Frontal cortex (tissue), 4 donors: Measurements from ENCODE around the gene LRRC49. TPM values are rescaled to one million over a fixed set of nuclear protein-coding genes. Genes with fewer than 3 reads are reported as not detected.
"Not testable (repeated sequence)": the region's sequence is repeated elsewhere in the genome, so short reads cannot be mapped to it uniquely, and the experiment has no call there.

ENCODE experiments used
- DNase-seq, 2 donors: peaks; one replicate each; pipeline ENCODE4 v3.0.0; 2012; ENCODE audit warnings: low spot score in 2 of 2
- FAIRE-seq: peaks from 2 replicates; lab custom pipeline; 2012; peaks lifted over from hg19 to GRCh38; lab: Jason Lieb, UNC
- total RNA-seq: library from RNA; depleted of rRNA; stranded (reverse); fragments of >200 nt; gene quantifications from one replicate; pipeline ENCODE4 v1.2.3, GENCODE V29; 2014
- donor health status: control.
- donor health status: control.
- donor health status: control.

The LRRC49 gene
- total RNA-seq, 1 donor from 2014 or later, result 145 TPM

- no peak for FAIRE-seq
These were observed 25.5 kb upstream of the LRRC49 start for GRCh38 chr15:70866982-70867641.

GRCh38 chr15:70867911-70868467 lies 24.6 kb upstream of the LRRC49 start:
- FAIRE-seq (no peak), DNase-seq (no peak)

More at GRCh38 chr15:70866982-70867641, 25.5 kb upstream of the LRRC49 start:
- DNase-seq, result no peak

GRCh38 chr15:70869346-70869745 lies 23.3 kb upstream of the LRRC49 start:
- DNase-seq, result no peak

GRCh38 chr15:70870051-70870450 lies 22.6 kb upstream of the LRRC49 start:
- DNase-seq (no peak), FAIRE-seq (no peak)

More at GRCh38 chr15:70869346-70869745, 23.3 kb upstream of the LRRC49 start:
- FAIRE-seq, result no peak

GRCh38 chr15:70871490-70871889 lies 21.1 kb upstream of the LRRC49 start:
- DNase-seq, FAIRE-seq: not testable (repeated sequence)

GRCh38 chr15:70873232-70874054 lies 19.2 kb upstream of the LRRC49 start:
- FAIRE-seq (no peak), DNase-seq (no peak)

GRCh38 chr15:70875001-70875782 lies 17.4 kb upstream of the LRRC49 start:
- FAIRE-seq (peak; percentile 69), DNase-seq (peak; percentile 62 to 67)

- no peak for DNase-seq
- no peak for FAIRE-seq
These were observed 16.6 kb upstream of the LRRC49 start for GRCh38 chr15:70876011-70876410.

GRCh38 chr15:70876683-70877082 lies 15.9 kb upstream of the LRRC49 start:
- DNase-seq (no peak), FAIRE-seq (no peak)

GRCh38 chr15:70879401-70879800 lies 13.2 kb upstream of the LRRC49 start:
- no peak for DNase-seq
- no peak for FAIRE-seq

GRCh38 chr15:70880781-70881180 lies 11.8 kb upstream of the LRRC49 start:
- FAIRE-seq (no peak), DNase-seq (no peak)

- DNase-seq (no peak), FAIRE-seq (no peak)
These were observed 10.3 kb upstream of the LRRC49 start for GRCh38 chr15:70882361-70882760.

GRCh38 chr15:70892912-70893560 lies 410 bp downstream of the LRRC49 start:
- peak in 1 of 2 donors; percentile 23 for DNase-seq

GRCh38 chr15:70902107-70902506 lies 9.5 kb downstream of the LRRC49 start:
- FAIRE-seq (no peak), DNase-seq (no peak)

More at GRCh38 chr15:70892912-70893560, 410 bp downstream of the LRRC49 start:
- no peak for FAIRE-seq

- DNase-seq, result no peak
These were observed 14.2 kb downstream of the LRRC49 start for GRCh38 chr15:70906842-70907241.

GRCh38 chr15:70907784-70908471 lies 15.3 kb downstream of the LRRC49 start:
- FAIRE-seq (no peak), DNase-seq (no peak)

More at GRCh38 chr15:70906842-70907241, 14.2 kb downstream of the LRRC49 start:
- FAIRE-seq, result no peak

GRCh38 chr15:70910958-70911357 lies 18.3 kb downstream of the LRRC49 start:
- DNase-seq (no peak), FAIRE-seq (no peak)

GRCh38 chr15:70912187-70912586 lies 19.6 kb downstream of the LRRC49 start:
- peak; percentile 10 for FAIRE-seq
- no peak for DNase-seq

GRCh38 chr15:70916531-70916930 lies 23.9 kb downstream of the LRRC49 start:
- DNase-seq, result no peak
- no peak for FAIRE-seq
